Fibroblast of mammary gland (primary cell): Measurements from ENCODE around the gene OSBPL6.
"Not testable (repeated sequence)": the region's sequence is repeated elsewhere in the genome, so short reads cannot be mapped to it uniquely, and the experiment has no call there.

Experiments
- DNase-seq: peaks from one replicate; pipeline ENCODE4 v3.0.0-alpha.2; 2010; ENCODE audit warnings: low read depth
- H3K4me3 ChIP-seq: 2 replicates; pipeline ENCODE4 v1.5.1; 2011; ENCODE audit warnings: low read depth, mild to moderate bottlenecking, low read length, moderate library complexity; ENCODE audit not compliant: control insufficient read depth
- CTCF ChIP-seq: conservative IDR thresholded peaks from 2 replicates; pipeline ENCODE4 v1.5.1; 2011; ENCODE audit warnings: low read depth, low read length, inconsistent platforms; ENCODE audit not compliant: control insufficient read depth, insufficient read depth

Gene OSBPL6

GRCh38 chr2:178193823-178194599 is at the start of gene OSBPL6:
OSBPL6 (plus strand) TSS chr2:178194512; CDS start chr2:178306185, 111,673 bp downstream.
- peak; percentile 74 for DNase-seq
- no peak for TF ChIP-seq CTCF
- H3K4me3 ChIP-seq, result peak within 1 kb of the TSS; percentile 77

DNA sequence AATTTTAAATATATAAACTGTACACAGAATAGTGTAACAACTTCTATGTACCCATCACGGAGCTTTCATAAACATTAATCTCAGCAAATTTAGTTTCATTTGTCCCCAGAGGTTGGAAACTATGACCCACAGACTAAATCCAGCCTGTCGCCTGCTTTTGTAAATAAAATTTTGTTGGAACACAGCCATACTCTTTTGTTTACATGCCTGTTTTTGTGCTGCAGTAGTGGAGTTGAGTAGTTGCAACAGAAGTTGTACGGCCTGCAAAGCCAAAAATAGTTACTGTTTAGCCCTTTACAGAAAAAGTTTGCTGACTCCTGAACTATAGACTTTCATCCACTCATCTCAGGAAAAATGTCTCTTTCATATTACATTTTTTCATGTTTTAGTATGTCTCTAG is 42.3 kb upstream of the OSBPL6 start:
- DNase-seq, result no peak
- TF ChIP-seq CTCF, result no peak
- H3K4me3 ChIP-seq, result no peak overlapping the region

DNA sequence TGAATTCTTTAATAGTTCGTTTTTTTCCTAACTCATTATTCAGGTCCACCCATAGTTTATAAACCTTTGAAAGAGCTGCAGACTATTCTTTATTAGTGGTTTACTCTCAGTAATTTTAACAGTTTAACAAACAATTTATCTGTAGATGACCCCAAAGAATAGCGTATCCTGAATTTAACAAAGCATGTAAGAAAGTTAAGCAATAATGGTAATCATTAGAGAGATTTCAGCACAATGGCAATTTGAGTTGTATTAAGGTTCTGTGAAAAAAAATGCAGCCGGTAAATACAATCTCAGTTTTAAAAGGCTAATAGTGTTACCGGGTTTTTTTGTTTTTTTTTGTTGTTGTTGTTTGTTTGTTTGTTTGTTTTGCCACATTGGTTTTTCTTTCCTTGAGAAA is 41.8 kb upstream of the OSBPL6 start:
- H3K4me3 ChIP-seq, result no peak overlapping the region
- no peak for DNase-seq
- no peak for TF ChIP-seq CTCF

- no peak overlapping the region for H3K4me3 ChIP-seq
- no peak for DNase-seq
- TF ChIP-seq CTCF, result no peak
Observed at GRCh38 chr2:178152977-178153376, 41.3 kb upstream of the OSBPL6 start.

- not testable (repeated sequence) for H3K4me3 ChIP-seq, DNase-seq
Observed at GRCh38 chr2:178153878-178154277, 40.4 kb upstream of the OSBPL6 start.

DNA sequence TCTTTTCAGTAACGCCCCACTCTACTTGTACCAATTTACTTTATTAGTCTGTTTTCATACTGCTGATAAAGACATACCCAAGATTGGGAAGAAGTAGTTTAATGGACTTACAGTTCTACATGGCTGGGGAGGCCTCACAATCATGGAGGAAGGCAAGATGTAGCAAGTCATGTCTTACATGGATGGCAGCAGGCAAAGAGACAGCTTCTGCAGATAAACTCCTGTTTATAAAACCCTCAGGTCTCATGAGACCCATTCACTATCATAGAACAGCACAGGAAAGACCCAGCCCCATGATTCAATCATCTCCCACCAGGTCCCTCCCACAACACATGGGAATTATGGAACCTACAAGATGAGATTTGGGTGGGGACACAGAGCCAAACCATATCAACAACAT is 38.8 kb upstream of the OSBPL6 start:
- no peak overlapping the region for H3K4me3 ChIP-seq
- TF ChIP-seq CTCF, result no peak
- no peak for DNase-seq

DNA sequence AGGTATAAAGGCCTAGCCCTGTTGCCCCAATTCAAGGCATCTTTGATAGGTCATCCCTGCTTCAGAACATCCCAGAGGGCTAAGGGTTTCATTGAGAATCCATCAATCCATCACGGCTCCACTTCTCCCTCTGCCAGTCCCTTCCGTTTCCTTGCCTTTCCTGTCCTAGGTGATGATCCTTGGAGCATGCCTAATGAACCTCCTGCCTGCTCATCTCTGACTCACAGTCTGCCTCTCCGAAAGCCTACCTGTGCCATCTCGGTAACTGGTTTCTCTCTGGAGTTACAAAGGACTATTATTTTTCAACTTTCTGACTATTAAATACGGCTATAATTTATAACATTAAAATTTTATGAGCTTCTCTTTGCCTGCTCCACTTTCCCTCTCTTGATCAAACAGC is 36.7 kb upstream of the OSBPL6 start:
- DNase-seq, result no peak
- no peak for TF ChIP-seq CTCF

More for the DNA sequence above, 36.7 kb upstream of the OSBPL6 start:
- H3K4me3 ChIP-seq, result no peak overlapping the region
